ENCODE data around the gene PTGDR2.

DNA sequence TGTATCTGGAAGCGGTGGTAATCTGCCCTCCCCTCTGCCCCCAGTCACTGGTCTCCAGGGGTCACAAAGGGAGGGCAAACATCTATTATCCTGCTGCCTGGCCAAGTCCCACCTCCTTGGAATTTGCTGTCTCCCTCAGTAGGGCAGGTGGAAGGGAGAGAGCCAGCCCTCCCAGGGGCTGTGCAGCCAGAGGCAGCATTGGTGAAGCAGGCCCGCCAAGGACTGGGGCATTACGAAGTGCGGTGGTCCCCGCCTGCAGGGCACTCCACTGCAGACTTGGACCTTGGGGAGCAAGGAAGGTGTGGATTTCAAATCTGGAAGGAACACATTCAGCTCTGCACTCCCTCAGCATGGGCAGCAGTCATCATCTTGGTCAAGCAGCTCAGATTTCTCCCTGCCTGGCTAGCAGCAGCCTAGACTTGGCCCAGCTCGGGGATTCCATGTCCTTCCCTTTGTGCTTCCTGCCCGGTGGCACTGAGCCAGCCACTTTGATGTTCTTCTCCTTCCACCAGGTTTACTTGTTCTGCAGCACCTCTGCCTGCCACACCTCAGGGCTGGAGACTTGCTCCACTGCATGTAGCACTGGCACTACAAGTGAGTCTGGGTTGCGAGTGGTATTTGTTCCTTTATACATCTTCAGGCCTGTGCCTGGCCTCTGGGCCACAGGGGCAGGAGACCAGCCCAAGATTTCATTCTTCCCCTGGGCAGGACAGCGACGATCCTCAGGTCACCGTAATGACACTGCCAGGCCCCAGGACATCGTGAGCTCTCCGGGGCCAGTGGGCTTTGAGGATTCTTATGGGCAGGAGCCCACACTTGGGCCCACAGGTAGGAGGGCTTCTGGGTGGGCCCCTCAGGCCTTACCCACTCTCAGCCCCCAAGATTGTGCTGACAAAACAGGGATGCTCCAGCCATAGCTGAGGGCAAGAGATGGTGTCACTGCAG, 18.9 kb upstream of the PTGDR2 start:
- no peak for TF ChIP-seq ZBTB8A (IDR thresholded peaks at IDR 0.05; ENCODE audit: partially characterized antibody)
- no peak for TF ChIP-seq BMI1 (IDR thresholded peaks at IDR 0.05; ENCODE audit: low read length)
- TF ChIP-seq MXI1 (IDR thresholded peaks at IDR 0.05; ENCODE audit: low read depth, low read length): no peak
- no peak for TF ChIP-seq CTCF (IDR thresholded peaks at IDR 0.05 in 2 of 3, conservative IDR thresholded peaks at IDR 0.05 in 1 of 3; ENCODE audit: insufficient read depth in 2 of 3, low read depth in 1 of 3, low read length in 3 of 3)
- TF ChIP-seq, protein P1, sequence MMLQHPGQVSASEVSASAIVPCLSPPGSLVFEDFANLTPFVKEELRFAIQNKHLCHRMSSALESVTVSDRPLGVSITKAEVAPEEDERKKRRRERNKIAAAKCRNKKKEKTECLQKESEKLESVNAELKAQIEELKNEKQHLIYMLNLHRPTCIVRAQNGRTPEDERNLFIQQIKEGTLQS (IDR thresholded peaks at IDR 0.05): no peak
- TF ChIP-seq, protein P1 (CRISPR knock-in tag; conservative IDR thresholded peaks at IDR 0.05): no peak
- TF ChIP-seq ZNF384 (IDR thresholded peaks at IDR 0.05; ENCODE audit: low read depth, low read length): no peak
- no peak for TF ChIP-seq TEAD1 (CRISPR knock-in tag; IDR thresholded peaks at IDR 0.05)
- no peak for TF ChIP-seq PML (IDR thresholded peaks at IDR 0.05; ENCODE audit: low read length)
- TF ChIP-seq THRAP3 (IDR thresholded peaks at IDR 0.05; ENCODE audit: borderline replicate concordance): no peak
- TF ChIP-seq POLR2A (conservative IDR thresholded peaks at IDR 0.05): no peak
- no peak for TF ChIP-seq OTX1 (CRISPR knock-in tag; IDR thresholded peaks at IDR 0.05)
- TF ChIP-seq SMARCE1 (IDR thresholded peaks at IDR 0.05): no peak
- TF ChIP-seq DEAF1 (CRISPR knock-in tag; IDR thresholded peaks at IDR 0.05): no peak

All from K562 (cell line).